Caco-2 (cell line): ENCODE data around the gene RYR2. TPM values are rescaled to one million over a fixed set of nuclear protein-coding genes. Genes with fewer than 3 reads are reported as not detected.

Experiments used
- BruUV-seq: library from RNA; stranded (reverse); fragments of 400-500 nt; replicated peaks from 2 replicates; lab custom pipeline; 2021; lab: Mats Ljungman, UMichigan
- CTCF ChIA-PET: fragments of 300-600 bp; sonication (Branson Sonifier 250); formaldehyde crosslinking; loops from one replicate; lab custom pipeline; 2022; ENCODE audit warnings: antibody characterized with exemption; lab: Charles Lee
- POLR2A ChIA-PET: fragments of 300-600 bp; sonication (Branson Sonifier 250); formaldehyde crosslinking; loops from one replicate; lab custom pipeline; 2022; ENCODE audit warnings: antibody characterized with exemption; lab: Charles Lee
- DNase-seq, 2 experiments: peaks; one replicate each; pipeline versions ENCODE4 v3.0.0 to v3.0.0-alpha.2; 2020 to 2022
- H3K27me3 ChIP-seq: replicated peaks from 2 replicates; pipeline ENCODE4 v1.6.0; 2011; ENCODE audit warnings: low read length; ENCODE audit not compliant: control insufficient read depth, insufficient read depth
- H3K36me3 ChIP-seq: 2 replicates; pipeline ENCODE4 v1.5.1; 2011; ENCODE audit warnings: low read length; ENCODE audit not compliant: control insufficient read depth, insufficient read depth
- H3K4me1 ChIP-seq: fragments of 250-450 bp; sonication (Bioruptor Pico); 2 replicates; pipeline ENCODE4 v1.5.1; 2020; ENCODE audit warnings: mild to moderate bottlenecking
- H3K4me3 ChIP-seq: 2 replicates; pipeline ENCODE4 v1.5.1; 2011; ENCODE audit warnings: low read depth, mild to moderate bottlenecking, control low read depth, low read length
- H3K9me3 ChIP-seq: fragments of 250-450 bp; sonication (Bioruptor Pico); 2 replicates; pipeline ENCODE4 v1.5.1; 2020; ENCODE audit warnings: mild to moderate bottlenecking, moderate library complexity
- H3K27ac Mint-ChIP-seq: one replicate; pipeline ENCODE4 v1.8.0; 2022; ENCODE audit warnings: mixed read lengths; ENCODE audit not compliant: unreplicated experiment
- H3K27me3 Mint-ChIP-seq: one replicate; pipeline ENCODE4 v1.8.0; 2022; ENCODE audit warnings: mixed read lengths; ENCODE audit not compliant: insufficient read depth, unreplicated experiment
- H3K36me3 Mint-ChIP-seq: one replicate; pipeline ENCODE4 v1.8.0; 2022; ENCODE audit warnings: mild to moderate bottlenecking, mixed read lengths; ENCODE audit not compliant: insufficient read depth, unreplicated experiment
- H3K4me1 Mint-ChIP-seq: one replicate; pipeline ENCODE4 v1.8.0; 2022; ENCODE audit warnings: low read depth, mixed read lengths; ENCODE audit not compliant: unreplicated experiment
- H3K4me3 Mint-ChIP-seq: one replicate; pipeline ENCODE4 v1.8.0; 2022; ENCODE audit warnings: mild to moderate bottlenecking, moderate library complexity, mixed read lengths; ENCODE audit not compliant: unreplicated experiment
- H3K9me3 Mint-ChIP-seq: one replicate; pipeline ENCODE4 v1.8.0; 2022; ENCODE audit warnings: mixed read lengths; ENCODE audit not compliant: unreplicated experiment
- intact Hi-C: fragments of 100-400 bp; cut with micrococcal nuclease; formaldehyde crosslinking; loops from one replicate; pipeline ENCODE4 v1.10.0; 2022; ENCODE audit not compliant: unreplicated experiment
- total RNA-seq: library from RNA; stranded (reverse); gene quantifications from 2 replicates; pipeline ENCODE4 v1.2.3, GENCODE V29; 2022
- TF ChIP-seq, protein P1 (sequence below), 2 experiments: fragments of 200-600 bp in 1 of 2; IDR thresholded peaks; 1 replicate in 1 of 2; 2 replicates in 1 of 2; pipeline versions ENCODE4 v1.5.1 to v1.8.0; 2011 to 2022; ENCODE audit warnings: antibody characterized with exemption in 1 of 2, control low read depth in 1 of 2, inconsistent platforms in 1 of 2, low read depth in 1 of 2, low read length in 1 of 2, mild to moderate bottlenecking in 1 of 2, moderate library complexity in 1 of 2; ENCODE audit not compliant: insufficient read depth in 1 of 2, severe bottlenecking in 1 of 2, unreplicated experiment in 1 of 2

RYR2 gene
- total RNA-seq, 1 experiment from 2014 or later = 3.4 TPM

DNA sequence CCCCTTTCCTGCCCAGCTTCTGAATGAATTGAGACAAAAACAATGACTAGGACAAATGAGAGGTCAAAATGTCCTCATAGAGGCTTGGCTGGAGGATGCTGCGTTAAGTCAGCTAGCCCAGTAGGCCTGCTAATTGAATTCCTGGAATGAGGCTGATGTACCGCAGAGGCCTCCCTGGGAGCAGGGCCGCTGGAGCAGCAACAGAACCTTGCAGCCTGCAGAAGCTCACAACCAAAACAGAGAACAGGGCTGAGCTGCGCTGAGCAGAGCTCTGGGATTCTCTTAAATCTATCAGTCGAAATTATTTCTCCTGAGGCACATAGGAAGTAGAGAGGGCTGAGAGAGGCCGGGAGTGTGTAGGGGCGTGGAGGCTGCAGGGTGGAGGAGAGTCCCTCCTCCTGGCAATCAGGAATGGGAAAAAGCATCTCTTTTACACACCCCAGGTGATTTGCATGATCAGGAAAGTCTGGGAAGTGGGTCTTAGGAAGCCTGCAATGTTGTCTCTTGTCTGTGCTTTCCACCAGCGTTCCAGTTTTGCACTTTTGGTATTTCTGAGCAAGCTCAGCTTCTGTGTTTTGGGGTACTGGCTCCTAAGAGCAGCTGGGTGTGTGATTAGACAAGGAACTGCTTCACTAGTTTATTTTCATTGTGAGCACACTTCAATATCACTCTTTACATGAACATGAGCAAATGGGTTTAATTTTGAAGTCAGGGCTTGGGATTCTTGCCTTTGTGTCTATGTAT is 66.5 kb downstream of the RYR2 start:
- H3K4me3 ChIP-seq = no peak overlapping the region
- POLR2A ChIA-PET = no interaction called here
- CTCF ChIA-PET = no interaction called here
- peaks cover 23% of the 10 kb centered on the region for H3K27me3 Mint-ChIP-seq
- no peak overlapping the region for H3K4me3 Mint-ChIP-seq
- no peaks in the 10 kb centered on the region for H3K4me1 Mint-ChIP-seq
- H3K27me3 ChIP-seq = no peaks in the 10 kb centered on the region
- no peaks in the 10 kb centered on the region for H3K36me3 ChIP-seq
- TF ChIP-seq, protein P1, sequence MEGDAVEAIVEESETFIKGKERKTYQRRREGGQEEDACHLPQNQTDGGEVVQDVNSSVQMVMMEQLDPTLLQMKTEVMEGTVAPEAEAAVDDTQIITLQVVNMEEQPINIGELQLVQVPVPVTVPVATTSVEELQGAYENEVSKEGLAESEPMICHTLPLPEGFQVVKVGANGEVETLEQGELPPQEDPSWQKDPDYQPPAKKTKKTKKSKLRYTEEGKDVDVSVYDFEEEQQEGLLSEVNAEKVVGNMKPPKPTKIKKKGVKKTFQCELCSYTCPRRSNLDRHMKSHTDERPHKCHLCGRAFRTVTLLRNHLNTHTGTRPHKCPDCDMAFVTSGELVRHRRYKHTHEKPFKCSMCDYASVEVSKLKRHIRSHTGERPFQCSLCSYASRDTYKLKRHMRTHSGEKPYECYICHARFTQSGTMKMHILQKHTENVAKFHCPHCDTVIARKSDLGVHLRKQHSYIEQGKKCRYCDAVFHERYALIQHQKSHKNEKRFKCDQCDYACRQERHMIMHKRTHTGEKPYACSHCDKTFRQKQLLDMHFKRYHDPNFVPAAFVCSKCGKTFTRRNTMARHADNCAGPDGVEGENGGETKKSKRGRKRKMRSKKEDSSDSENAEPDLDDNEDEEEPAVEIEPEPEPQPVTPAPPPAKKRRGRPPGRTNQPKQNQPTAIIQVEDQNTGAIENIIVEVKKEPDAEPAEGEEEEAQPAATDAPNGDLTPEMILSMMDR (IDR thresholded peaks at IDR 0.05; ENCODE audit: insufficient read depth in 1 of 2, low read depth in 1 of 2, low read length in 1 of 2, severe bottlenecking in 1 of 2, unreplicated experiment in 1 of 2) = no peak
- no peaks in the 10 kb centered on the region for H3K4me1 ChIP-seq
- intact Hi-C loops = no loop called here
- no TSS peak for BruUV-seq
- DNase-seq = no peak
- no peaks in the 10 kb centered on the region for H3K9me3 ChIP-seq
- H3K27ac Mint-ChIP-seq = no peak overlapping the region
- no peaks in the 10 kb centered on the region for H3K9me3 Mint-ChIP-seq
- no peaks in the 10 kb centered on the region for H3K36me3 Mint-ChIP-seq

DNA sequence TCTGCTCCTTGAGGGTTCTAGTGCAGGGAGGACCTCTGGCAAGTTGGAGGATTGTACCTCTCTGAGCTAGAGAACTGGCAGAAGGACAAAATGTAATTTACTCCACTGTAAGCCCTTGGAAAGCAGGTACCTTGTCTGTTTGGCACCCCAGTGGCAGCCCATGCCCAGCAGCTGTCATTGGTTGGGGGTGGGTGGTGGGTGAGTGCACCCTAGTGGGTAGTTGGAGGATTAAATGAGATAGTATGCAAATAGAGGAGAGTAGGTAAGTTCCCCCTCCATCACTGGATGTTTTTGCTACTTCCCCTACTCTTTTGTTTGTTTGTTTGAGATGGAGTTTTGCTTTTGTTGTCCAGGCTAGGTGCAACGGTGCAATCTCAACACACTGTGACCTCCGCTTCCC is 69.8 kb downstream of the RYR2 start:
- Mint-ChIP-seq H3K4me1 (no peaks in the 10 kb centered on the region), H3K27ac (no peak overlapping the region), H3K4me3 (no peak overlapping the region), H3K9me3 (no peaks in the 10 kb centered on the region), H3K27me3 (peaks cover 8% of the 10 kb centered on the region), H3K36me3 (no peaks in the 10 kb centered on the region)
- BruUV-seq = no TSS peak
- ChIA-PET POLR2A (no interaction called here), CTCF (interaction anchor here (0.6 kb wide), 2 partner anchors 40 to 340 kb away, joined by 3 read pairs; no protein-coding TSS in a partner anchor)
- no peak for DNase-seq
- no peaks in the 10 kb centered on the region for H3K4me1 ChIP-seq
- intact Hi-C loops = no loop called here
- no peaks in the 10 kb centered on the region for H3K27me3 ChIP-seq
- TF ChIP-seq, protein P1 (IDR thresholded peaks at IDR 0.05; ENCODE audit: insufficient read depth in 1 of 2, low read depth in 1 of 2, low read length in 1 of 2, severe bottlenecking in 1 of 2, unreplicated experiment in 1 of 2) = no peak
- H3K36me3 ChIP-seq = no peaks in the 10 kb centered on the region
- H3K9me3 ChIP-seq = no peaks in the 10 kb centered on the region
- H3K4me3 ChIP-seq = no peak overlapping the region

DNA sequence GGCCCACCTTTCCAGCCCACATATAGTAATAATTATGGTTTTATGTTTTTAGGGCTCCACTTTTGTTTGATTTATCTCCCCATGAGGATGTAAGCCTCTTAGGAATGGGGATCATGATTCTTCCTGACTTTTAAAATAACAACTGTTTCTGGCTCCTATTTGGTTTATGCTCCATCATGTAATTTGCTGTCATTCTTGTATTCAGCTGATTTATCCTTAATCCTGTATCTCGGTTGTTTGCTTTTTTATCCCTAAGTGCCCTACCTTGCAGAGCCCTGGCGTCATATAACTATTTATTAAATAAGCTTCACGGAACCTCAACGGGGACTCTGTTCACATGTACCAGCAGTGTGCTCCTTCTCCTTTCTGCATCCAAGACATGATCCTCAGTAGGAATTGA is 70.7 kb downstream of the RYR2 start:
- TF ChIP-seq, protein P1 (IDR thresholded peaks at IDR 0.05; ENCODE audit: insufficient read depth in 1 of 2, low read depth in 1 of 2, low read length in 1 of 2, severe bottlenecking in 1 of 2, unreplicated experiment in 1 of 2) = no peak
- H3K27me3 Mint-ChIP-seq = peaks cover 7% of the 10 kb centered on the region
- Histone ChIP-seq H3K9me3 (no peaks in the 10 kb centered on the region), H3K4me1 (no peaks in the 10 kb centered on the region), H3K27me3 (no peaks in the 10 kb centered on the region), H3K4me3 (no peak overlapping the region), H3K36me3 (no peaks in the 10 kb centered on the region)
- H3K4me1 Mint-ChIP-seq = no peaks in the 10 kb centered on the region
- no TSS peak for BruUV-seq
- no peak overlapping the region for H3K27ac Mint-ChIP-seq
- no peaks in the 10 kb centered on the region for H3K36me3 Mint-ChIP-seq
- intact Hi-C loops = no loop called here
- H3K4me3 Mint-ChIP-seq = no peak overlapping the region
- ChIA-PET CTCF (no interaction called here), POLR2A (no interaction called here)
- DNase-seq = no peak
- no peaks in the 10 kb centered on the region for H3K9me3 Mint-ChIP-seq
